ENCODE data around the gene OR4C12.
"Not testable (repeated sequence)": the region's sequence is repeated elsewhere in the genome, so short reads cannot be mapped to it uniquely, and the experiment has no call there.

Gene OR4C12

GRCh38 chr11:49982435-49982834, at the start of gene OR4C12:
OR4C12 (minus strand) TSS chr11:49982535; CDS start chr11:49982501, 34 bp downstream.
- not testable (repeated sequence) for DNase-seq

GRCh38 chr11:50030193-50030592, 47.9 kb upstream of the OR4C12 start:
- no peak for DNase-seq

- DNase-seq: no peak
These were observed 13.2 kb upstream of the OR4C12 start for GRCh38 chr11:49995565-49995964.

GRCh38 chr11:49973439-49973838, 8.9 kb downstream of the OR4C12 start:
- DNase-seq: not testable (repeated sequence)

GRCh38 chr11:49952091-49952490, 30.2 kb downstream of the OR4C12 start, which contains the start of gene OR4C13:
OR4C13 (plus strand) TSS chr11:49952391; CDS start chr11:49952423, 32 bp downstream.
- DNase-seq: no peak

- DNase-seq: not testable (repeated sequence)
These were observed 33.6 kb downstream of the OR4C12 start for GRCh38 chr11:49948701-49949100.

Measured in retina (tissue), 1 donor.